GM04503 (cell line): ENCODE results near the gene UBE2L6.

ENCODE experiments used
- DNase-seq: peaks from one replicate; pipeline ENCODE4 v3.0.0-alpha.2; 2012; ENCODE audit warnings: low read depth

Gene UBE2L6

DNA sequence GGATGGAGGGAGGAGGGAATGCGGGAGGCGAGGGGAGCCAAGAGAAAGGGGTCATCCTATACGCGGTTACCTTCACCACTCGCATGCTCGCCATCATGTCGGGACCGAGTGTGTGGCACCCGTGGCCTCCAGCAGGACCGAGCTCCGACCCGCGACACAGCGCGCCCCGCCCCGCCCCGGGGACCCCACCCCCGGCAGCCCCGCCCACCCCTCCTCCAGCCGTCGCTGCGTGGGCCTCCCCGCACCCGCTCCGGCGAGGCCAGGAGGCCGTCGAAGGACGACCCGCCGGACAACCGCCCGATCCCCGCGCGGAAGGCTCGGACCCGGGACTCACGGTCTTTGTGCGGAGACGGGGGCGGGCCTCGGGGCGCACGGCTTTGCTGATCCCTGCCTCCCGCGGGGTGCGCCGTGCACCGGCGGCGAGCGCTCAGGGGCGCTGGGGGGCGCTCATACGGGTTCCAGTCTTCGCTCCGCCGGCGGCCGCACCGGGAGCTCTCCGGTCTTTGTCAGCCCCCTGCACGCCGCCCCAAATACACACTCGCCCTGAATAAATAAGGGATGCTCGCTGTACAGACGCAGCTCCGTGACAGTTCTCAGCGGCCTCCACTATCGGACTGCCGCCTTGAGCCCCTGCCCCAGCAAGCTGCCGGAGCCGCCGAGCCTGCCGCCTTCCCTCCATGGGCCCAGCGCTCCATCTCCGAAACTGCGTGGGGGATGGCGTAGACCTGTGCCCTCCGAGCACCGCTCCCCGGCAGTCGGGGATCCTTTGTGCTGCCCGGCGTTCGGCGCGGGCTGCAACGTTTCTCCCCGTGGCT, at the start of gene UBE2L6:
UBE2L6 (minus strand) TSS at position 158 of the 815 bp plus-strand sequence; CDS start at position 97, 61 bp downstream.
- DNase-seq = peak; percentile 1

DNA sequence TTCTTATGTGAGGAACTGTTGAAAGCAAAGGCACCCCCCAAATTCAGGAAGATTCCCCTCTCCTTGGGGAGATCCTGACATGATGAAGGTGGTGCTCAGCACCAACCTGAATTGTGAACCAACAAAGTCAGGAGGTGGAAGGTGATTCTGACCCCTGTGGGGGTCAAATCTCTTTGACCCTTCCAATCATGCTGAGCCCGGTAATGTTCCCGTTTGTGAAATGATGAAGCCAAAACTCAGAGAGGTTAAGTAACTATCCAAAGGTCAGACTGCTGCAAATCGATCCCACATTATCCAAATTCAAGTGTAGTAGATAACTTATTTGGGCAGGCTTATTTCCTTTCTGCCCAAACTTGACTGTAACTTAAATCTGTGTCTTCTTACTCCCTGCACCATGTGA, 49.1 kb upstream of the UBE2L6 start:
- DNase-seq = no peak

GRCh38 chr11:57615308-57615707, 47.8 kb upstream of the UBE2L6 start:
- DNase-seq = no peak

- no peak for DNase-seq
These were observed 46.8 kb upstream of the UBE2L6 start for GRCh38 chr11:57614234-57614772.

DNA sequence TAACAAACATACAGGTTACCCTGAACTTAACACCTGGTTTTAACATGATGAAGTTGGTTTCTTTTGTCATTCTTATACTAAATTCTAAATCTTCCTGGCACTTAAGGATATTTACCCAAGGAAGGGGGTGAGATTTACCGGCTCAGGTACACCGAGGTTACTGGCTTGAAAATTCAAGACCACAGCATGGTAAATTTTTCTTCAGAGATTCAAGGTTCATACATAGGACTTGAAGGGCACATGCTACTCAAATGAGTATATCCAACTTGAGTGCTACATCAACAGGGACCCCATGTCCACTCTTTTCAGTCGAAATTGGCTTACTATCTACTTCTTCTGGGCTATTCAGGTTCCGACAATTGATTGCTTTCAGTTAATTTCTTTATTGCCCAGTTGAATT, 42.7 kb upstream of the UBE2L6 start:
- no peak for DNase-seq

- no peak for DNase-seq
These were observed 37.6 kb upstream of the UBE2L6 start for GRCh38 chr11:57605028-57605420.

DNA sequence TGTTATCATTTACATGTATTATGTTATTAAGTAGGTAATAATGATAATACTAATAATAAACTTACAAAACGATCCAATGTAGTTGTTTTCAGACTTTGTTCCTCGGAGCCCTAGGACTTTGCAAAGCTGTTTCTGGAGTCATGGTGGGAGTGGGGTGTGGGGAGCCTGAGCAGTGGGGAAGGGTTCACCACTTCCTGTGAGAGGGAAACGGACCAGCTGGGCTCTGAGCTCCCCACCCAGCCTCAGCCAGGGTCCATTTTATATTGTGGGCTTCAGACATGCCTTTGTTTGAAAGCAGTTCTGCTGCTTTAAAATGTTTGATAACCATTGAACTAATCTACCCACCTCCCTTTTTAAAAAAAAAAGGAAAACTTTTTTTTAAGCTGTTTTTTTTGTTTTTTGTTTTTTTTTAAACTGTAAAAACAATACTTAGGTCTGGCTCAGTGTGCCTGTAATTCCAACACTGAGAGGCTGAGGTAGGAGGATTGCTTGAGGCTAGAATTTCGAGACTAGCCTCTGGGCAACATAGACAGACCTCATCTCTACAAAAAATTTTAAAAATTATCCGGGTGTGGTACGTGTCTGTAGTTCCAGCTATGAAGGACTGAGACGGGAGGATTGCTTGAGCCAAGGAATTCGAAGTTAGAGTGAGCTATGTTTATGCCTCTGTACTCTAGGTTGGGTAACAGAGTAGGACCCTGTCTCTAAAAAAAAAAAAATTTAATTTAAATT, 37.0 kb upstream of the UBE2L6 start:
- DNase-seq = no peak

- DNase-seq = no peak
These were observed 33.8 kb upstream of the UBE2L6 start for GRCh38 chr11:57601297-57601696.

- DNase-seq = no peak
These were observed 31.9 kb upstream of the UBE2L6 start for GRCh38 chr11:57599381-57599780.

DNA sequence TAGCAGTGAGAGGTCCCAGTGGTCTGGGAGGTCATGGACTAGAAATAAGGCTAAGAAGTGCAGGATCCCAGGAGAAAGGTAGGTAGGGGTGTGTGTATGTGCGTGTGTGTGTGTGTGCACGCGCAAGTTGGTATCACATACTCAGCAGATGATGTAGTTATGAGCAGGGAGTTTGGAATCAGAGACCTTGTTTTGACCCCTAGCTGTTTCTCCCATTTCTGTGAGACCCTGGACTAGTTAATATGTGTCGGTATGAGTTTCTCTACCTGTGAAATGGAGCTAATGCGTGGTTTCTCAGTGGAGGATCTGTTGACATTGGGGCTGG, 31.3 kb upstream of the UBE2L6 start:
- DNase-seq = no peak

DNA sequence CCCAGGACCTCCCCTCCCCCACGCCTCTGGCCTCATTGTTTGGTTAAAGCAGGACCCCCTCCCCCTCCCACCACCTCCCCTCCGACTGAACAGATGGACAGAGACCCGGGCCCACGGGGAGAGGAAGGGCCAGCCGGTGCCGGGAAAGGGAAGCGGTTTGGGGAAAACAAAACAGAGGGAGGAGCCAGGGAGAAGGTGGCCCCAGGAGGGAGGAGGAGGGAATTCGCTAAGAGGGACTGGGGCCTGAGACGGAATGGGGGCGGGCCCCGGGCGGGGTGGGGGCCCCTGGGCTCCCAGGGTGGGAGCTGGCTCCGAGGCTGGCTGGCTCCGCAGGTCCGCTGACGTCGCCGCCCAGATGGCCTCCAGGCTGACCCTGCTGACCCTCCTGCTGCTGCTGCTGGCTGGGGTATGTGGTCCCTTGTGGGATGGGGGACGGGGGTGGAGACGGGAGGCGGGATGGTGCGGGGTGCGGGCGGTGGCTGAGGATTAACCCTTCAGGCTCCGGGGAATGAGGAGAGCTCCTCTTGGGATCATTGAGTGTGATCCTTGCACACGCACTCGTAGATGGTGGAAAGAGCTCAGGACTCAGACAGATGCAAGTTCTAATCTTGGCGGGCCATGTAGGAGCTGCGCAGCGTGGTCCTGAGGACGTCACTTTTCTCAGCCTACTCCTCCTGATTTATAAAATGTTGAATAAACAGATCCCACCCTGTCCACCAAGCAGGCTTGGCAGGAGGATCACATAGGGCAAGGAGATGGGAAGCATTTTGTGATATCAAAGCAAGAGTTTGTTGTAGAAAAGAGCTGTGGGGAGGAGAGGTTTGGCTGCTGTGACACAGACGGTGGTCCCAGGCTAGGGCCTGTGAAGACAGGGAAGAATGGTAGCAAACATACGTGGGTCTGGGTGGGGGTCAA, 30.7 kb upstream of the UBE2L6 start:
- DNase-seq = no peak

DNA sequence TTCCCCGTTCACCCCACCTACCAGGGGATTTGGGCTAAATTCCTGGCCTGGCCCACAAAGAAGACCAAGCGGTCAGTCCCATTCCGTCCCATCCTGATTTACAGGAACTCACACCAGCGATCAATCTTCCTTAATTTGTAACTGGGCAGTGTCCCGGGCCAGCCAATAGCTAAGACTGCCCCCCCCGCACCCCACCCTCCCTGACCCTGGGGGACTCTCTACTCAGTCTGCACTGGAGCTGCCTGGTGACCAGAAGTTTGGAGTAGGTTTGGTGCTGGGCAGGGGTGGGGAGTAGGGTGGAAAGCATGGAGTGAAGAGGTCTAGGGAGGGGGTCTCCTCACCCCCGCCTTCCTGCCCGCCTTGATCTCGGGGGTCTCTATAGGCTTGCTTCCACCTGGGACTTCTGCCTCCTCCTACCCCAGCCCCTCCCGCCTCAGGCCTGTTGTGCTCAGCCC, 30.0 kb upstream of the UBE2L6 start, which contains the start of gene SERPING1:
SERPING1 (plus strand) TSS at position 225 of the 455 bp plus-strand sequence. CDS start 586 bp downstream, outside the sequence.
- no peak for DNase-seq

DNA sequence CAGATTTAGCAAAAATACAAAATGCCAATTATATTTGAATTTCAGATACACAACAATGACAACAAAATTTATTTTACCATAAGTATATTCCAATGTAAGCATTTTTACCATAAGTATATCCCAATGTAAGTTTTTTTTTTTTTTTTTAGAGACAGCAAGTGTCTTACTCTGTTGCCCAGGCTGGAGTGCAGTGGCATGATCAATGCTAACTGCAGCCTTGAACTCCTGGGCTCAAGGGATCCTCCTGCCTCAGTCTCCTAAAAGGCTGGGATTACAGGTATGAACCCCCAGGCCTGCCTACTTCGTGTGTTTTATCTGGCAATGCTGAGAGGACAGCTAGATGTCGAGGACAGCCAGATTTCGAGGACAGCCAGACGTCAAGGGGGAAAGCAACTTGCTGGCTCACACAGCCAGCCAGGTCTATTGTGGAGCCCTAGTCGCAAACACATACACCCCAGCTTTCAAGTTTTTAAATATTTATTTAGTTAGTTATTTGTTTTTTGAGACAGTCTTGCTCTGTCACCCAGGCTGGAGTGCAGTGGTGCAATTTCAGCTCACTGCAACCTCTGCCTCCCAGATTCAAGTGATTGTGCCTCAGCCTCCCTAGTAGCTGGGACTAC, 28.9 kb upstream of the UBE2L6 start:
- DNase-seq = no peak

DNA sequence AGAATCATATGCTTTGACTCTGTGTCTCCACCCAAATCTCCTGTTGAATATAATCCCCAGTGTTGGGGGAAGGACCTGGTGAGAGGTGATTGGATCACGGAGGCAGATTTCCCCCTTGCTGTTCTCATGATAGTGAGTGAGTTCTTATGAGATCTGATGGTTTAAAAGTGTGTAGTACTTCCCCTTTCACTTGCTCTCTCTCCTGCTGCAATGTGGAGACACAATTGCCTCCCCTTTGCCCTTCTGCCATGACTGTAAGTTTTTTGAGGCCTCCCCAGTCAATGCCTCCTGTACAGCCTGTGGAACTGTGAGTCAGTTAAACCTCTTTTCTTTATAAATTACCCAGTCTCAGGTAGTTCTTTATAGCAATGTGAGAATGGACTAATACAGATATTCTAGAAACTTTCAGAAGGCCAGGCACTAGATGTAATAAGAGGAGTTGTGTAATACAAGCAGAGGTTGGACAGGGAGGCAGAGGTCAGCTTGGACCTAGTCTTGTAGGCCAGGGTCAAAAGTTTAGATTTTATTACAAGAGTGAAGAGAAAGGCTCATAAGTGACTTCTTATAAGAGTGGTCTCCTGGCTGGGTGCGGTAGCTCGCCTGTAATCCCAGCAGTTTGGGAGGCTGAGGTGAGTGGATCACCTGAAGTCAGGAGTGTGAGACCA, 20.7 kb upstream of the UBE2L6 start:
- no peak for DNase-seq

DNA sequence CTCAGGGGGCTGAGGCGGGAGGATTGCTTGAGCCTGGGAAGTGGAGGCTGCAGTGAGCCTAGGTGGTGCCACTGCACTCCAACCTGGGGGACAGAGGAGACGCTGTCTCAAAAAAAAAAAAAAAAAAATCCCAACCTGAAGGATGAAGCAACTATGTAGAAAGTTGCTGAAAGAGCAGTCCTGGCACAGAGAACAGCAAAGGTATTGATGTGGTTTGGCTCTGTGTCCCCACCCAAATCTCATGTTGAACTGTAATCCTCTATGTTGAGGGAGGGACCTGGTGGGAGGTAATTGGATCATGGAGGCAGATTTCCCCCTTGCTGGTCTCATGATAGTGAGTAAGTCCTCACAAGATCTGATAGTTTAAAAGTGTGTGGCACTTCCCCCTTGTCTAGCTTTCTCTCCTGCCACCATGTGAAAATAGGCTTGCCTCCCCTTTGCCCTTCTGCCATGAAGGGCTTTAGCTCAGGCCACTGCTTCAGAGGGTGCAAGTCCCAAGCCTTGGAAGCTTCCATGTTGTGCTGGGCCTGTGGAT, 19.3 kb upstream of the UBE2L6 start:
- no peak for DNase-seq

DNA sequence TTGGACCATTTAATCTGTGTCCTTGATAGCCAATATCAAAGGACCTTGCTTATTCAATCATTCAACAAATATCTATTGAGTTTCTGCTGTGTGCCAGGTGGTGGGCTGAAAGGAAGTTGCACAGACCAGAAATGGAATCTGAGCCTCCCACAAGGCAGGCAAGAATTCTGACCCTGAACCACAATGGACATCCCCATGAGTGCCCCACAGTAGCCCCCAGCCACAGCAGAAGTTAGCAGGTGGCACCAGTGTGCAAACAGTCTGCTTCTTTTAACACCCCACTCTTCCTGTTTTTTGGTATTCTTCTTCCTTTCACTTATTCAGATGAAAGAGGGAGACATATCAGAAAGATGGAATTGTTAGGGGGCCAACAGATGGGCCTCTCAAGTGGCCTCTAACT, 17.8 kb upstream of the UBE2L6 start:
- DNase-seq = no peak

GRCh38 chr11:57584341-57584740, 16.9 kb upstream of the UBE2L6 start:
- no peak for DNase-seq

DNA sequence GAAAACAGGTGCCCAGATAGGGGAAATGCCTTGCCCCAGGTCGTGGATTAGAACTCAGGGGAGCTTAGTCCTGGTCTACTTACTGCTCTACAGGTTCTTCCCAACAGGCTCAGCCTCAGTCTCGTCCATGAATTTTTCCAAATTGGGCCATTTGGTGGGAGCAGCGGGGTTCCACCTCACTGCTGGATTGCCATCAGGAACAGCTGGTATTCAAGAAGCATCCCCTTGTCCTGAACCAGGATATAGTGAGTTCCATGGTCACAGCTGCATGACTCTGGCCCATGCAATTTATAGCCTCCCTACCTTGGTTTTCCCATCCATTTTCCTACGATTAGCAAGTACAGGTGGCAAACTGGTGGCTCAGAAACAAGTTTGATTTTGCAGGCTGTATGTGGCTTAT, 6.6 kb upstream of the UBE2L6 start:
- DNase-seq = no peak

DNA sequence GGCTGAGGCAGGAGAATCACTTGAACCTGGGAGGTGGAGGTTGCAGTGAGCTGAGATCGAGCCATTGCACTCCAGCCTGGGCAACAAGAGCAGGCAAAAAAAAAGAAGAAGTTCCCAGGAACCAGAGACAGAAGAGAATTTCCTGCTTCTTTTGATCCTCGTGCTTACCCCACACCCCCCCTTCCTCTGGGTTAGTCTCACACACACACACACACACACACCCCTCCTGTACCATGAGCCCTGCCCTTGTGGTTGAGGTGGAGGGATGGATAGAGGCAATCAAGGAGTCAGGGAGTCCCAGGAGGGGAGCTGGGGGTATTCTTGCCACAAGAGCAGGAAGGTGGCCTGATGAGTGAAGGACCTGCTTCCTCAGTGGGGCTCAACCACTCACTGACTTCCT, 4.1 kb upstream of the UBE2L6 start:
- DNase-seq = no peak

DNA sequence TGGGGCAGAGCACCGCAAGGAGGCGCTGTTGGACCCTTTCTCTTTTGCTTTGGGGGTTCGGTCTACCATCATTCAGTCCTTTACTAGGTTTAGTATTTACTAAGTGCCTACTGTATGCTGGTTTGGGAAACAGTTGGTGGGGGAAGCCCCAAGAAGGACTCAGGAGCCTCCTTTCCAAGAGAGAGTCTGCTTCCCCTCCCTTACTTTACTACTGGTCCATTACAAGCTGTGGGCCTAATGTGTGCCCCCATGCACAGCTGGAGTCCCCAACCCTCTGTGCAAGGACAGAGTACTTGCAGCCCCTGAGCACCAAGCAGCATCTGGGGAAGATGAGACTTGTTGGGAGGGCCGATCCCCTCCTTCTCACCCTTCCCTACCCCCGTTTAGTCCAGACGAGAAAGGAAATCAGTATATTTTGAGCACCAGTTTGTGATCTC, 876 bp upstream of the UBE2L6 start:
- peak; percentile 11 for DNase-seq
